ENCODE results near the gene SLC2A4RG.

GRCh38 chr20:63711085-63711645, 28.4 kb upstream of the SLC2A4RG start:
- TF ChIP-seq CTCF (IDR thresholded peaks at IDR 0.05 in 2 of 3, conservative IDR thresholded peaks at IDR 0.05 in 1 of 3; ENCODE audit: borderline replicate concordance in 1 of 3, insufficient read depth in 1 of 3, low read depth in 2 of 3, low read length in 2 of 3) (no peak), CEBPB (IDR thresholded peaks at IDR 0.05; ENCODE audit: low read depth) (no peak), EGR1 (IDR thresholded peaks at IDR 0.05; ENCODE audit: low read depth) (no peak), REST (IDR thresholded peaks at IDR 0.05; ENCODE audit: low read depth) (no peak), POLR2A (IDR thresholded peaks at IDR 0.05; ENCODE audit: borderline replicate concordance, extremely low read depth, insufficient read depth, insufficient read length) (no peak), MAX (IDR thresholded peaks at IDR 0.05) (no peak), SP1 (IDR thresholded peaks at IDR 0.05; ENCODE audit: low read depth) (no peak), POLR2AphosphoS5 (IDR thresholded peaks at IDR 0.05; ENCODE audit: low read depth, low read length) (no peak), RAD21 (IDR thresholded peaks at IDR 0.05; ENCODE audit: low read depth) (no peak), ZNF274 (IDR thresholded peaks at IDR 0.05; ENCODE audit: low read depth, low read length) (no peak), YY1 (IDR thresholded peaks at IDR 0.05; ENCODE audit: extremely low read depth, insufficient replicate concordance, low read depth, low read length) (no peak)

Measured in HCT116 (cell line).